Breast epithelium (tissue), 3 donors: Measurements from ENCODE around the gene HENMT1.

Experiments
- POLR2A ChIP-seq: fragments of 450-650 bp; IDR thresholded peaks from one replicate; pipeline ENCODE4 v1.6.1; 2016; ENCODE audit warnings: antibody characterized with exemption, mild to moderate bottlenecking, moderate library complexity
- POLR2AphosphoS5 ChIP-seq, 3 donors: sonication (generic); formaldehyde crosslinking; IDR thresholded peaks; one replicate each; pipeline ENCODE4 v1.6.1; 2017; ENCODE audit warnings: antibody characterized with exemption in 3 of 3
- TF ChIP-seq, protein P1 (sequence below), 3 donors: fragments of 450-650 bp; IDR thresholded peaks; one replicate each; pipeline ENCODE4 v1.5.1; 2016 to 2017; ENCODE audit warnings: antibody characterized with exemption in 3 of 3, mild to moderate bottlenecking in 3 of 3, moderate library complexity in 3 of 3

DNA sequence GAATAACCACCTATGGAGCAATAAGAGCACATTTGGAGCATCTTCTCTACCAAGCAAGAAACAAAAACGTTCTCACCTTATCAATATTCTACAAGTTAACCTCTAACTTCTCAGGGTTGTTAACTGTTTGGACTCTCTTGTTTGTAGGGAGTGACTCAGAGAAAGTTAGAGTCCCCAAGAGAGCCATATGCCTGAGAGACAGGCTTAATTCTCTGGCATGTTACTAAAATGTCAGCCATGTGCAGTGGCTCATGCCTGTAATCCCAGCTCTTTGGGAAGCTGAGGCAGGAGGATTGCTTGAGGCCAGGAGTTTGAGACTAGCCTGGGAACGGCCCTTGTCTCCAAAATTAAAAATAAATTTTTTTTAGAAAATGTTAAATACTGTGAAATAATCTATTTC lies 4.2 kb upstream of the HENMT1 start:
- TF ChIP-seq POLR2AphosphoS5 (IDR thresholded peaks at IDR 0.05) (no peak), POLR2A (no peak)
- TF ChIP-seq, protein P1, sequence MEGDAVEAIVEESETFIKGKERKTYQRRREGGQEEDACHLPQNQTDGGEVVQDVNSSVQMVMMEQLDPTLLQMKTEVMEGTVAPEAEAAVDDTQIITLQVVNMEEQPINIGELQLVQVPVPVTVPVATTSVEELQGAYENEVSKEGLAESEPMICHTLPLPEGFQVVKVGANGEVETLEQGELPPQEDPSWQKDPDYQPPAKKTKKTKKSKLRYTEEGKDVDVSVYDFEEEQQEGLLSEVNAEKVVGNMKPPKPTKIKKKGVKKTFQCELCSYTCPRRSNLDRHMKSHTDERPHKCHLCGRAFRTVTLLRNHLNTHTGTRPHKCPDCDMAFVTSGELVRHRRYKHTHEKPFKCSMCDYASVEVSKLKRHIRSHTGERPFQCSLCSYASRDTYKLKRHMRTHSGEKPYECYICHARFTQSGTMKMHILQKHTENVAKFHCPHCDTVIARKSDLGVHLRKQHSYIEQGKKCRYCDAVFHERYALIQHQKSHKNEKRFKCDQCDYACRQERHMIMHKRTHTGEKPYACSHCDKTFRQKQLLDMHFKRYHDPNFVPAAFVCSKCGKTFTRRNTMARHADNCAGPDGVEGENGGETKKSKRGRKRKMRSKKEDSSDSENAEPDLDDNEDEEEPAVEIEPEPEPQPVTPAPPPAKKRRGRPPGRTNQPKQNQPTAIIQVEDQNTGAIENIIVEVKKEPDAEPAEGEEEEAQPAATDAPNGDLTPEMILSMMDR (IDR thresholded peaks at IDR 0.05): no peak
